Articular chondrocyte of knee joint (primary cell): ENCODE measurements around the gene UGT2B11. TPM values are rescaled to one million over a fixed set of nuclear protein-coding genes. Genes with fewer than 3 reads are reported as not detected.

ENCODE experiments used
- total RNA-seq: library from RNA; depleted of rRNA; stranded (reverse); fragments of >200 nt; gene quantifications from 2 replicates; pipeline ENCODE4 v1.2.3, GENCODE V29; 2012

UGT2B11 gene
- total RNA-seq, result not detected in 2 replicates

GRCh38 chr4:69214716-69215115, at the start of gene UGT2B11:
UGT2B11 (minus strand) TSS chr4:69214748; CDS start chr4:69214722, 26 bp downstream.

Other genes starting within 250 kb of the UGT2B11 start
- not detected in 2 replicates for gene UGT2B7, start 118.3 kb downstream of the UGT2B11 start, total RNA-seq
- gene UGT2B28, start 65.7 kb upstream of the UGT2B11 start, total RNA-seq, result not detected in 2 replicates